GM12878 (cell line): ENCODE data around the gene ZBTB7B. TPM values are rescaled to one million over a fixed set of nuclear protein-coding genes. Genes with fewer than 3 reads are reported as not detected.

Experiments used
- ATAC-seq: fragments of 200-7000 bp; cut with Tn5 transposase; 3 replicates; pipeline ENCODE4 v1.9.1; 2020; ENCODE audit warnings: mild to moderate bottlenecking, moderate library complexity
- BruUV-seq: library from RNA; stranded (reverse); fragments of 400-500 nt; replicated peaks from 2 replicates; lab custom pipeline; 2021; lab: Mats Ljungman, UMichigan
- CTCF ChIA-PET: fragments of 300-600 bp; sonication (Branson Sonifier 250); formaldehyde crosslinking; extraction: SDS; loops from one replicate; lab custom pipeline; 2021; ENCODE audit warnings: inconsistent platforms; lab: Yijun Ruan, JAX
- POLR2A ChIA-PET: fragments of 350-600 bp; formaldehyde crosslinking; extraction: SDS; loops from one replicate; lab custom pipeline; 2021; ENCODE audit warnings: inconsistent platforms; lab: Charles Lee
- RAD21 ChIA-PET: fragments of 300-600 bp; sonication (Branson Sonifier 250); formaldehyde crosslinking; loops from one replicate; lab custom pipeline; 2023; ENCODE audit warnings: antibody characterized with exemption; ENCODE audit not compliant: unreplicated experiment; lab: Charles Lee
- SMC1A ChIA-PET: fragments of 300-600 bp; sonication (Branson Sonifier 250); formaldehyde crosslinking; loops from one replicate; lab custom pipeline; 2023; ENCODE audit not compliant: unreplicated experiment, uncharacterized antibody; lab: Charles Lee
- DNase-seq: peaks from one replicate; pipeline ENCODE4 v3.0.0-alpha.2; 2011; ENCODE audit warnings: low read depth, low spot score
- FAIRE-seq: peaks from 3 replicates; lab custom pipeline; 2011; peaks lifted over from hg19 to GRCh38; lab: Jason Lieb, UNC
- H2AFZ ChIP-seq: 2 replicates; pipeline ENCODE4 v1.6.0; 2011; ENCODE audit warnings: low read depth, low read length, control low read depth; ENCODE audit not compliant: control insufficient read depth
- H3K27ac ChIP-seq: 2 replicates; pipeline ENCODE4 v1.5.1; 2011; ENCODE audit warnings: control low read depth; ENCODE audit not compliant: control insufficient read depth, insufficient read depth
- H3K27me3 ChIP-seq, 2 experiments: replicated peaks in 1 of 2; 2 replicates each; pipeline versions ENCODE4 v1.6.0 to v1.6.1; 2011; ENCODE audit warnings: low read length in 1 of 2; ENCODE audit not compliant: control insufficient read depth in 2 of 2, insufficient read depth in 2 of 2
- H3K36me3 ChIP-seq, 2 experiments: 2 replicates each; pipeline ENCODE4 v1.5.1; 2011; ENCODE audit warnings: low read length in 1 of 2; ENCODE audit not compliant: control insufficient read depth in 2 of 2, insufficient read depth in 2 of 2
- H3K4me1 ChIP-seq: 2 replicates; pipeline ENCODE4 v1.6.1; 2011; ENCODE audit warnings: mild to moderate bottlenecking, low read length, moderate library complexity, mixed read lengths; ENCODE audit not compliant: control insufficient read depth, insufficient read depth
- H3K4me2 ChIP-seq: 2 replicates; pipeline ENCODE4 v1.6.0; 2011; ENCODE audit warnings: control low read depth; ENCODE audit not compliant: control insufficient read depth, insufficient read depth
- H3K4me3 ChIP-seq: fragments of 200-600 bp; sonication (generic); 2 replicates; pipeline ENCODE4 v1.5.1; 2016
- H3K79me2 ChIP-seq: 2 replicates; pipeline ENCODE4 v1.6.0; 2011; ENCODE audit warnings: low read length; ENCODE audit not compliant: control insufficient read depth, insufficient read depth
- H3K9ac ChIP-seq: 2 replicates; pipeline ENCODE4 v1.8.0; 2011; ENCODE audit warnings: low read length, control low read depth, mixed read lengths; ENCODE audit not compliant: control insufficient read depth, insufficient read depth
- H3K9me3 ChIP-seq: replicated peaks from 3 replicates; pipeline ENCODE4 v1.5.1; 2011; ENCODE audit warnings: mild to moderate bottlenecking, low read length; ENCODE audit not compliant: control insufficient read depth, insufficient read depth
- H4K20me1 ChIP-seq: 2 replicates; pipeline ENCODE4 v1.6.0; 2011; ENCODE audit not compliant: control insufficient read depth, insufficient read depth
- ETV6 ChIP-seq, 2 experiments: fragments of 450-650 bp in 1 of 2; IDR thresholded peaks in 1 of 2; conservative IDR thresholded peaks in 1 of 2; 2 replicates each; pipeline ENCODE4 v1.6.1; 2014; ENCODE audit warnings: antibody characterized with exemption in 1 of 2, borderline replicate concordance in 1 of 2, low read depth in 1 of 2, mild to moderate bottlenecking in 1 of 2, moderate library complexity in 1 of 2
- HCFC1 ChIP-seq: fragments of 150-350 bp; IDR thresholded peaks from 2 replicates; pipeline ENCODE4 v1.6.1; 2014; ENCODE audit warnings: low read length
- RAD51 ChIP-seq: fragments of 450-650 bp; IDR thresholded peaks from 2 replicates; pipeline ENCODE4 v1.6.1; 2016; ENCODE audit warnings: moderate library complexity, mild to moderate bottlenecking, inconsistent platforms
- RUNX3 ChIP-seq: IDR thresholded peaks from 2 replicates; pipeline ENCODE4 v1.6.1; 2012; ENCODE audit warnings: low read length, inconsistent platforms
- SUZ12 ChIP-seq: fragments of 200-600 bp; sonication (generic); IDR thresholded peaks from one replicate; pipeline ENCODE4 v1.6.1; 2018; ENCODE audit warnings: antibody characterized with exemption, mild to moderate bottlenecking; ENCODE audit not compliant: unreplicated experiment
- WGBS: methylation state at CpG from one replicate; pipeline ENCODE4 v1.1.6; 2016; ENCODE audit warnings: low lambda C conversion rate; ENCODE audit not compliant: insufficient replicate concordance, insufficient coverage; ENCODE audit errors: missing lambda C conversion rate; 5-methylcytosine and 5-hydroxymethylcytosine counted together
- in situ Hi-C: fragments of 300-500 bp; cut with MboI; formaldehyde crosslinking; loops from 9 replicates; pipeline ENCODE4 v1.14.3; 2018; ENCODE audit warnings: mixed read lengths
- intact Hi-C: fragments of 100-400 bp; cut with micrococcal nuclease; formaldehyde crosslinking; loops from one replicate; pipeline ENCODE4 v1.14.2; 2022; ENCODE audit not compliant: unreplicated experiment
- polyA plus RNA-seq, 11 experiments: library from polyadenylated mRNA; depleted of rRNA in 4 of 11; unstranded in 6 of 11; stranded (reverse) in 5 of 11; fragments of >200 nt; fragmentation: Nextera tagmentation in 4 of 11; fragmentation: Illumina TruSeq in 1 of 11; extraction: Ambion mirVana in 4 of 11; extraction: Trizol in 1 of 11; gene quantifications; 1 replicate in 1 of 11; 2 replicates in 10 of 11; pipeline versions ENCODE4 v1.2.1 to v1.2.3, GENCODE V29; 2011 to 2016; ENCODE audit warnings: inconsistent platforms in 2 of 11, missing spikeins in 2 of 11, low read depth in 1 of 11
- total RNA-seq, 4 experiments: library from RNA; depleted of rRNA in 3 of 4; stranded (reverse); fragments of >200 nt in 3 of 4; fragmentation: Illumina TruSeq in 1 of 4; extraction: Trizol in 1 of 4; gene quantifications; 2 replicates each; pipeline versions ENCODE4 v1.2.1 to v1.2.3, GENCODE V29; 2013 to 2021
- TF ChIP-seq, protein P1 (sequence below): IDR thresholded peaks from 2 replicates; pipeline ENCODE4 v1.6.1; 2012; ENCODE audit warnings: improper control_type of control experiment, low read depth, low read length; ENCODE audit not compliant: insufficient replicate concordance
- TF ChIP-seq, protein P2 (sequence below): IDR thresholded peaks from 2 replicates; pipeline ENCODE4 v1.6.1; 2011; ENCODE audit warnings: low read depth, low read length, improper control_type of control experiment, borderline replicate concordance
- TF ChIP-seq, protein P3 (sequence below): fragments of 450-650 bp; formaldehyde crosslinking; IDR thresholded peaks from 2 replicates; pipeline ENCODE4 v1.5.0; 2022; ENCODE audit warnings: mild to moderate bottlenecking, missing genetic modification characterization

The ZBTB7B gene
- total and polyA plus RNA-seq, 10 of the 15 experiments (the other 5 are each of a cell fraction or from before 2014, with no cell fraction given) = 0.11 to 44.9 (median 11.3) TPM

DNA sequence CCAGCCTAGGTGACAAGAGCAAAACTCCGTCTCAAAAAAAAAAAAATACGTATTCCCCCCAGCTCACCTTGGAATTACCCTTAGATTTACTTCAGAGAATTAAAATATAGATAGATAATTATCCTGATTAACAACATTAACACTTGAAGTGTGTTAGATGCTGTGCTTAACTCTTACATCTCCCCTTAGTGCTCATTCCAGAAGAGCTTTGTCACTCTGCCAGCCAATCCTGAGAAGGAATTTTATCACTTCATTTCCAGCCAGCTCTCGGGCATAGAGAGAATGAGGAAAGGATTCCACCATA lies 30.4 kb upstream of the ZBTB7B start:
- H3K4me3 ChIP-seq = no peak overlapping the region
- no peaks in the 10 kb centered on the region for H3K27me3 ChIP-seq
- H3K36me3 ChIP-seq = peaks cover 4 to 8% of the 10 kb centered on the region in 2 experiments; a peak in 3 of 4 replicates
- BruUV-seq = no TSS peak
- no peak for ATAC-seq
- DNase-seq = no peak
- H4K20me1 ChIP-seq = no peaks in the 10 kb centered on the region
- peaks cover 65% of the 10 kb centered on the region for H3K79me2 ChIP-seq
- CTCF ChIA-PET = interaction anchor here (0.6 to 20.6 kb wide), 8 partner anchors 10 to 45 kb away, joined by 3 to 226 read pairs (median 4); partner anchors contain the start of genes LENEP, PBXIP1, PYGO2 and ZBTB7B
- H3K27ac ChIP-seq = no peak overlapping the region
- TF ChIP-seq HCFC1 (no peak), RUNX3 (no peak), ETV6 (conservative IDR thresholded peaks at IDR 0.05 in 1 of 2, IDR thresholded peaks at IDR 0.05 in 1 of 2; ENCODE audit: borderline replicate concordance in 1 of 2, low read depth in 1 of 2) (no peak), RAD51 (no peak), SUZ12 (no peak)
- TF ChIP-seq, protein P1, sequence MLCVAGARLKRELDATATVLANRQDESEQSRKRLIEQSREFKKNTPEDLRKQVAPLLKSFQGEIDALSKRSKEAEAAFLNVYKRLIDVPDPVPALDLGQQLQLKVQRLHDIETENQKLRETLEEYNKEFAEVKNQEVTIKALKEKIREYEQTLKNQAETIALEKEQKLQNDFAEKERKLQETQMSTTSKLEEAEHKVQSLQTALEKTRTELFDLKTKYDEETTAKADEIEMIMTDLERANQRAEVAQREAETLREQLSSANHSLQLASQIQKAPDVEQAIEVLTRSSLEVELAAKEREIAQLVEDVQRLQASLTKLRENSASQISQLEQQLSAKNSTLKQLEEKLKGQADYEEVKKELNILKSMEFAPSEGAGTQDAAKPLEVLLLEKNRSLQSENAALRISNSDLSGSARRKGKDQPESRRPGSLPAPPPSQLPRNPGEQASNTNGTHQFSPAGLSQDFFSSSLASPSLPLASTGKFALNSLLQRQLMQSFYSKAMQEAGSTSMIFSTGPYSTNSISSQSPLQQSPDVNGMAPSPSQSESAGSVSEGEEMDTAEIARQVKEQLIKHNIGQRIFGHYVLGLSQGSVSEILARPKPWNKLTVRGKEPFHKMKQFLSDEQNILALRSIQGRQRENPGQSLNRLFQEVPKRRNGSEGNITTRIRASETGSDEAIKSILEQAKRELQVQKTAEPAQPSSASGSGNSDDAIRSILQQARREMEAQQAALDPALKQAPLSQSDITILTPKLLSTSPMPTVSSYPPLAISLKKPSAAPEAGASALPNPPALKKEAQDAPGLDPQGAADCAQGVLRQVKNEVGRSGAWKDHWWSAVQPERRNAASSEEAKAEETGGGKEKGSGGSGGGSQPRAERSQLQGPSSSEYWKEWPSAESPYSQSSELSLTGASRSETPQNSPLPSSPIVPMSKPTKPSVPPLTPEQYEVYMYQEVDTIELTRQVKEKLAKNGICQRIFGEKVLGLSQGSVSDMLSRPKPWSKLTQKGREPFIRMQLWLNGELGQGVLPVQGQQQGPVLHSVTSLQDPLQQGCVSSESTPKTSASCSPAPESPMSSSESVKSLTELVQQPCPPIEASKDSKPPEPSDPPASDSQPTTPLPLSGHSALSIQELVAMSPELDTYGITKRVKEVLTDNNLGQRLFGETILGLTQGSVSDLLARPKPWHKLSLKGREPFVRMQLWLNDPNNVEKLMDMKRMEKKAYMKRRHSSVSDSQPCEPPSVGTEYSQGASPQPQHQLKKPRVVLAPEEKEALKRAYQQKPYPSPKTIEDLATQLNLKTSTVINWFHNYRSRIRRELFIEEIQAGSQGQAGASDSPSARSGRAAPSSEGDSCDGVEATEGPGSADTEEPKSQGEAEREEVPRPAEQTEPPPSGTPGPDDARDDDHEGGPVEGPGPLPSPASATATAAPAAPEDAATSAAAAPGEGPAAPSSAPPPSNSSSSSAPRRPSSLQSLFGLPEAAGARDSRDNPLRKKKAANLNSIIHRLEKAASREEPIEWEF = no peak
- TF ChIP-seq, protein P2, sequence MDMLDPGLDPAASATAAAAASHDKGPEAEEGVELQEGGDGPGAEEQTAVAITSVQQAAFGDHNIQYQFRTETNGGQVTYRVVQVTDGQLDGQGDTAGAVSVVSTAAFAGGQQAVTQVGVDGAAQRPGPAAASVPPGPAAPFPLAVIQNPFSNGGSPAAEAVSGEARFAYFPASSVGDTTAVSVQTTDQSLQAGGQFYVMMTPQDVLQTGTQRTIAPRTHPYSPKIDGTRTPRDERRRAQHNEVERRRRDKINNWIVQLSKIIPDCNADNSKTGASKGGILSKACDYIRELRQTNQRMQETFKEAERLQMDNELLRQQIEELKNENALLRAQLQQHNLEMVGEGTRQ = no peak
- TF ChIP-seq, protein P3, sequence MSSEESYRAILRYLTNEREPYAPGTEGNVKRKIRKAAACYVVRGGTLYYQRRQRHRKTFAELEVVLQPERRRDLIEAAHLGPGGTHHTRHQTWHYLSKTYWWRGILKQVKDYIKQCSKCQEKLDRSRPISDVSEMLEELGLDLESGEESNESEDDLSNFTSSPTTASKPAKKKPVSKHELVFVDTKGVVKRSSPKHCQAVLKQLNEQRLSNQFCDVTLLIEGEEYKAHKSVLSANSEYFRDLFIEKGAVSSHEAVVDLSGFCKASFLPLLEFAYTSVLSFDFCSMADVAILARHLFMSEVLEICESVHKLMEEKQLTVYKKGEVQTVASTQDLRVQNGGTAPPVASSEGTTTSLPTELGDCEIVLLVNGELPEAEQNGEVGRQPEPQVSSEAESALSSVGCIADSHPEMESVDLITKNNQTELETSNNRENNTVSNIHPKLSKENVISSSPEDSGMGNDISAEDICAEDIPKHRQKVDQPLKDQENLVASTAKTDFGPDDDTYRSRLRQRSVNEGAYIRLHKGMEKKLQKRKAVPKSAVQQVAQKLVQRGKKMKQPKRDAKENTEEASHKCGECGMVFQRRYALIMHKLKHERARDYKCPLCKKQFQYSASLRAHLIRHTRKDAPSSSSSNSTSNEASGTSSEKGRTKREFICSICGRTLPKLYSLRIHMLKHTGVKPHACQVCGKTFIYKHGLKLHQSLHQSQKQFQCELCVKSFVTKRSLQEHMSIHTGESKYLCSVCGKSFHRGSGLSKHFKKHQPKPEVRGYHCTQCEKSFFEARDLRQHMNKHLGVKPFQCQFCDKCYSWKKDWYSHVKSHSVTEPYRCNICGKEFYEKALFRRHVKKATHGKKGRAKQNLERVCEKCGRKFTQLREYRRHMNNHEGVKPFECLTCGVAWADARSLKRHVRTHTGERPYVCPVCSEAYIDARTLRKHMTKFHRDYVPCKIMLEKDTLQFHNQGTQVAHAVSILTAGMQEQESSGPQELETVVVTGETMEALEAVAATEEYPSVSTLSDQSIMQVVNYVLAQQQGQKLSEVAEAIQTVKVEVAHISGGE (CRISPR knock-in tag) = no peak
- no peak overlapping the region for H2AFZ ChIP-seq
- peaks cover 28% of the 10 kb centered on the region for H3K4me1 ChIP-seq
- RAD21 ChIA-PET = interaction anchor here (0.9 to 2.8 kb wide), 4 partner anchors 11 to 27 kb away, joined by 3 to 20 read pairs (median 9); partner anchors contain the start of genes FLAD1 and PYGO2
- intact Hi-C loops (loop anchor here (5.0 kb wide), 1 partner anchor 90 kb away; the partner anchor contains the start of gene EFNA4), in situ Hi-C loops (no loop called here)
- no peaks in the 10 kb centered on the region for H3K9me3 ChIP-seq
- SMC1A ChIA-PET = interaction anchor here (1.4 to 3.2 kb wide), 4 partner anchors 11 to 102 kb away, joined by 3 to 21 read pairs (median 5); partner anchors contain the start of genes FLAD1, KCNN3 and PBXIP1
- no peak overlapping the region for H3K9ac ChIP-seq
- WGBS = 97% methylated on average over 3 of the region's 3 CpGs
- POLR2A ChIA-PET = interaction anchor here (0.6 to 9.8 kb wide), 7 partner anchors 11 to 301 kb away, joined by 3 to 140 read pairs (median 4); partner anchors contain the start of genes CLK2, FLAD1, PBXIP1 and PMVK
- no peak for FAIRE-seq
- H3K4me2 ChIP-seq = peak overlapping the region; percentile 88
